GM12873 (cell line): ENCODE measurements around the gene KLHL36.

Experiments used
- TF ChIP-seq, protein P1 (sequence below): IDR thresholded peaks from 2 replicates; pipeline ENCODE4 v1.5.1; 2012; ENCODE audit warnings: low read depth, mild to moderate bottlenecking, moderate library complexity, low read length, control low read depth; ENCODE audit not compliant: insufficient read depth; ENCODE audit errors: missing control alignments

The KLHL36 gene

DNA sequence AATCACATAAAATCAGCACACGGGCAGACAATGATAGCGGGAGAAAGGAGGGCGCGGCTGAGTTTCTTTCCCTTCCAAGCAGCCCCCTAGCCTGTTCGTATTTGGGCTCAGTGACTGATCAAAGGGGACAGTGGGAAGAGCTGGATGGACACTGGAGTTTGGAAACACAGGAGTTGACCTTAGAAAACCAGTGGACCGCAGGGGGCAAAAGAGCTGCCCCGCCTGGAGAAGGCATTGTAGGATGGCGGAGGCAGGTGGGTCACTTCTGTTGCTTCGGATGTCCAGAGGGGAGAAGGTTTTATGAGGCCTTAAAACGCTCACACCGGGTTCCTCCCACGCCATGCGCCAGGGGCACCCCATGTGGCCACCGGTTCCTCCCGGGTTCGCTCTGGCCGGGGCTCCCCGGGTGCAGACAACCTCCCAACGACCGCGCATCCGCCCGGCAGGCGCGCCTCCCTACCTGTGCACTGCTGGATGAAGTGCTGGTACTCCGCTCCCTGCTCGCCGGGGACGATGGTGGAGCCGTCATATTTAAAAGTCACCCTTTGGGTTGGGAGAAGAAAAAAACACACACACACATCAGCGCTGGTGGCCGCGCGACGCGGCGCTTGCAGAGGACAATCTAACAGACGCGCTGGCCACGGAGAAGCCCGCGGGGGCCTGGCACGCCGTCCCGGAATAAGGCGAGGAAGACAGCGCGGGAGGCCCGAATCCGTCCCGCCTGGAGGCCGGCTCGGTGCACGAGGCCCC lies 31.1 kb upstream of the KLHL36 start:
- TF ChIP-seq, protein P1, sequence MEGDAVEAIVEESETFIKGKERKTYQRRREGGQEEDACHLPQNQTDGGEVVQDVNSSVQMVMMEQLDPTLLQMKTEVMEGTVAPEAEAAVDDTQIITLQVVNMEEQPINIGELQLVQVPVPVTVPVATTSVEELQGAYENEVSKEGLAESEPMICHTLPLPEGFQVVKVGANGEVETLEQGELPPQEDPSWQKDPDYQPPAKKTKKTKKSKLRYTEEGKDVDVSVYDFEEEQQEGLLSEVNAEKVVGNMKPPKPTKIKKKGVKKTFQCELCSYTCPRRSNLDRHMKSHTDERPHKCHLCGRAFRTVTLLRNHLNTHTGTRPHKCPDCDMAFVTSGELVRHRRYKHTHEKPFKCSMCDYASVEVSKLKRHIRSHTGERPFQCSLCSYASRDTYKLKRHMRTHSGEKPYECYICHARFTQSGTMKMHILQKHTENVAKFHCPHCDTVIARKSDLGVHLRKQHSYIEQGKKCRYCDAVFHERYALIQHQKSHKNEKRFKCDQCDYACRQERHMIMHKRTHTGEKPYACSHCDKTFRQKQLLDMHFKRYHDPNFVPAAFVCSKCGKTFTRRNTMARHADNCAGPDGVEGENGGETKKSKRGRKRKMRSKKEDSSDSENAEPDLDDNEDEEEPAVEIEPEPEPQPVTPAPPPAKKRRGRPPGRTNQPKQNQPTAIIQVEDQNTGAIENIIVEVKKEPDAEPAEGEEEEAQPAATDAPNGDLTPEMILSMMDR = no peak

DNA sequence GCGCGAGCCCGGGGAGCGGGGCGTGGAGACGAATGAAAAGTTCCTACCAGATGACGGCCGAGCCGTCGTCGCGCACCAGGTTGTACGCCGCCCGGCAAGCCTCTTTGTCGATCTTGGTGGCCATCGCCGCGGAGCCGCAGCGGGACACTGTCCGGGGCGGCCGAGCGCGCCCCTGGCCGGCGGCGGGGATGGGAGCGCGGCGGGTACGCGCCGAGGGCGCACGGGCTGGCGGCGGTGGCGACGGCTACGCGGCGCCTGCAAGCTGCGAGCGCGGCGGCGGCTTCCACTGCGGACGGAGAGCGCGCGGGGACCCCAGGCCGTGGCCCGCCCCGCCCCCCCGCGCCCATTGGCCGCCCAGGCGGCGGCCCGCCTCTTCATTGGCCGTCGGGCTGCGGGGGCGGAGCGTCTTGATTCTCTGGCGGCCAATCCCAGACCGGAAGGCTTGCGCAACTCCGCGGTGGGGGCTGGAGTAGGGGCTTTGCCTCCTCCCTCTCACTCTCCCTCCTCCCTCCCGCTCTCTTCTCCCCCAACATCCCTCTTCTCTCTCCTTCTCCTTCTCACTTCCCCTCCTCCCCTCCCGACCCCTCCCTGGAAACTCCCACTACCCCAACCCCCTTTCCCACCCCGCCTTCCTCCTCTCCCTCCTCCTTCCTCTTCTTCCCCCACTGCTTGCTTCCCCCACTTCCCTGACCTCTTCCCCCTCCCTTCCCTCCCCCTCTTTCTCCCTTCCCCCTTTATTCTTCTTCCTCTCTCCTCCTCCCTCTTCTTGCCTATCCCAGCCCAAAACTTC lies 30.3 kb upstream of the KLHL36 start, which contains the start of gene COTL1:
TSS of gene COTL1 (minus strand) at position 288 of the 790 bp plus-strand sequence. CDS start at position 124, 164 bp downstream.
- TF ChIP-seq, protein P1 = no peak

DNA sequence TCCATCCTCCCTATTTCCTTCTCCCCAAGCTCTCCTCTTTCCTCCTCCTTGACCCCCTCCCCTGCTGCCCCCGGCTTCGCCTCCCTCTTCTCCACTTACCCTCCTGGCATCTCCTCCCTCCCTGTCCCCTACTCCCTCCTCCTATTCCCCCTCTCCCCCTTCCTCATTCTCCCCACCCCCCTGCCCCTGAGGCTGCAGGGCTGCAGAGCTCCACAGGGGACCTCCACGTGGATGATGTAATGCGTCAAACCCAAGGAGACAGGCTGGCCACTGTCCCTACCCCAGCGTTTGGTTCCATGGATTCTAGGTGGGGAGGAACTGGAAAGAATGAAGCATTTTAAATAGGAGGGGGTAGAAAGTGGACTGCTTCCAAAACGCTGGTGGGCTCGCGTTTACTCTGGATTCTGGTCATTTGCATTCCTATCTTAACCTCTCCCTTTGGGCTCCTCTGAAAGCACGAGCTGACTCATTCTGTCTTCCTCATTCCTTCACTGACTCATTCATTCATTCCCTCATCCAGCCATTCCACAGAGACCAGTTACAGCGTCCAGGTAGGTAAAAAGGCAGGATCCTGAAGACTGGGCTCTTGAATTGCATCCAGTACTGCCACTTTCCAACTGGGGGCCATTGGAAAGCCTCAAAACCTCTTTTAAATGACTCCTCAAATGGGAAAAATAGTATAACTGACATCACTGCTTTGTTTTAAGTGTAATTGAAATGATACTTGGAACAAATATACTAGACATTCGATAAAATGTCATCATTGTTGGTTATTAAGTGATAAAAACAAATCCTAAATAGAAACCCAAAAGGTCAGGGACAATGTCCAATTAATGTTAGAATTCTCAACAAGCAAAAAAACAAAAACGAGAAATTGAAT lies 29.5 kb upstream of the KLHL36 start:
- TF ChIP-seq, protein P1 = no peak

DNA sequence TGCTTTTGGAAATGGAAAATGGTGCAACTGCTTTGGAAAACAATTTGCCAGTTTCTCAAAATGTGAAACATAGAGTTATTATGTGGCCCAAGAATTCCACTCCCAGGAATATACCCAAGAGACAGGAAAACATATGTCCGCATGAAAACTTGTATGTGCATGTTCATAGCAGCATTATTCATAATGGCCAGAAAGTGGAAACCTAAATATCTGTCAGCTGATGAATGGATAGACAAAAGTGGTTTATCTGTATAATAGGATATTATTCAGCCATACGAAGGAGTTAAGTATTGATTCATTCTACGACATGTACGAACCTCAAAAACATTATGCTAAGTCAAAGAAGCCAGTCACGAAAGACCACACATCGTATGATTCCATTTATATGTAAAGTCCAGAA lies 22.8 kb upstream of the KLHL36 start:
- TF ChIP-seq, protein P1 = no peak

DNA sequence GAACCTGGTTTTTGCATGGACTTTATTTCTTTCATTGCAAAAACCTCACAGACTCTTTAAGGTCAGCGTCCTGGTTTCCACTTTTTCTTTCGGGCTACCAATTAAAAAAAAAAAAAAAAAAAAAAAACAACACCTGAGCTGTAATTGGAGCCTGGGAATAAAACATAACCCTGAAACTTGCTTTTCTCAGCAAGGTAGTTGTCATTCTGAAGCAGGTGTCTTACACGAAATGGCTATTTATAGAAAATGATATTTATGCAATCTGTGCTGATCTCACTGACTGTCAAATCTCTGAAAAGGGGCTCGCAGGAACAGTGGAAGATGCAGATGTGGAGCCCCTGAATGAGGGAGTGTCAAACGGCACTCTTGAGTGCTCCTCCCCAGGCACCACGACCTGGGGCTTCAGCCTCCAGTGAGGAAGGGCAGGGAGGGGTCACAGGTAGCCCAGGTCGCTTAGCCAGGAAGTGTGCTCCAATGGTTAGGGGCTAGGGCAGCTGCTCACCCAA lies 20.0 kb upstream of the KLHL36 start:
- TF ChIP-seq, protein P1 = no peak

DNA sequence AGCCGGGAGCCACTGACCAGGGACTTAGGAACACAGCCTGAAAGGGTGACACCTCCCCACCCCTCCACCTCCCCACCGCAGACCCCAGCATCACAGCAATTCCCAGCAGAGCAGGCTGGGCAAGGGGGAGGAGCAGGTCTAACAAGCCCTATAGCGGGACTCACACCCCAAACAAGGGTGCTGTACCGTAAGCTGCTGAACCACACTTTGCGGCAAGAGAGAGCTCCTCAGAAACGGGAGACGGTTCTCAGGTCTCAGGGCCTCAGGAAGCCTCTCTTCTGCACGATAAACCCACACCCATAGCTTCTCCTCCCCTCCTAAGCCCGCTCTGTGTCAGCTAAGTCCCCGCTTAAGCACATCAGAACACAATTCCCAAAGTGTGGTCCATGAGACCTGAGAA lies 18.7 kb upstream of the KLHL36 start:
- TF ChIP-seq, protein P1 = no peak
